ENCODE results near the gene PPP1R16B.
"Not testable (repeated sequence)": the region's sequence is repeated elsewhere in the genome, so short reads cannot be mapped to it uniquely, and the experiment has no call there.

The PPP1R16B gene

DNA sequence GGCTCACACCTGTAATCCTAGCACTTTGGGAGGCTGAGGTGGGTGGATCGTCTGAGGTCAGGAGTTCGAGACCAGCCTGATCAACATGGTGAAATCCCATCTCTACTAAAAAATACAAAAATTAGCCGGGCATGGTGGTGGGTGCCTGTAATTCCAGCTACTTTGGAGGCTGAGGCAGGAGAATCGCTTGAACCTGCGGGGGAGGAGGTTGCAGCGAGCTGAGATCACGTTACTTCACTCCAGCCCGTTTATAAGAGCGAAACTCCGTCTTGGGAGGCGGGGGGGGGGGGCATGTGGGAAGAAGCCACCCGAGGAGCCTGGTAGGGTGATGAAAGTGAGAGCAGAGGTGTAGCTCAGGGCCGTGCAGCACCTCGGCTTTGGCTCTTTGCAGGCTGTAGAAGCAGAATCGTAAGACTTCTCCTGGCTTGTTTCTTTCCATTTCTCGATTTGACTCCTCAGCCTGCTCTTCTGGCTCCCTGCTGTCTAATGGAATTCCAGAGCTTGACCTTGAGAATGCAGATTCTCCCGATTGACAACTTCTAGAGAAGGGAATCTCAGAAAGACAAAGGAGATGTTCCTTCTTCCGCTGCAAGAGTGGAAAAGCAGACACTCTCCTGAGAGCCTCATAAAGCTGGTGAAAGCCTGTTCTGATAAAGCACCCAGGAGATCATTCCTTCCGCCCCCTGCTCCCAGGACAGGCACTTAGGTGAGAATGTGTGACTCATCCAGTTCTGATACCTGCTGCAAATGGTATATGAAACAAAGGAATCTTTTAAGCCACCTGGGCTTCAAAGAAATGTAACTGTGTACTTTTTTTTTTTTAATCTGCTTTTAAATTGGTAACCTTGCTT is 26.0 kb upstream of the PPP1R16B start:
- Mint-ChIP-seq H3K4me3 (peak overlapping the region; percentile 8), H3K4me1 (ENCODE audit: low read depth) (peaks cover 11% of the 10 kb centered on the region)

DNA sequence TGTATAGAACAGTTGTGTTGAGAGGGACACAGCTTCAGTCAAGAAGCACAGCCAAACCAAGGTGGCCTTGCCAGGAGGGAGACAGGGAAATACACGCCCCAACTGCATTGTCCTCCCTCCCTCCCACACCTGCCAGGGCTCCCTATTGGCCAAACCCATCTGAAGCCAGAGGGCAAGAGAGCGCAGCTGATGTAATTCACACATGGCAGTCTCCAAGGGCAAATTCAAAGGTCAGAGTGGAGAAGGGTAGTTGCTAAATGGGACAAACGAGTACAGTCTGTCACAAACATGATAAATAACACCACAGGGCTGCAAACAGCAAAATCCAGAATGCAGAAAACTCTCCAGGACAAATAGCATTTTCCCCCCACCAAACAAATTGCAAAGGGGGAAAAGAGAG is 23.2 kb upstream of the PPP1R16B start:
- no peaks in the 10 kb centered on the region for H3K27me3 Mint-ChIP-seq
- H3K4me3 Mint-ChIP-seq = no peak overlapping the region
- DNase-seq = no peak
- H3K9me3 Mint-ChIP-seq = no peaks in the 10 kb centered on the region
- peaks cover 4% of the 10 kb centered on the region for H3K36me3 Mint-ChIP-seq (ENCODE audit: low read depth)
- no peak overlapping the region for H3K27ac Mint-ChIP-seq
- peaks cover 11% of the 10 kb centered on the region for H3K4me1 Mint-ChIP-seq (ENCODE audit: low read depth)

More for the DNA sequence above, 26.0 kb upstream of the PPP1R16B start:
- Mint-ChIP-seq H3K27me3 (no peaks in the 10 kb centered on the region), H3K36me3 (ENCODE audit: low read depth) (peaks cover 28% of the 10 kb centered on the region), H3K9me3 (no peaks in the 10 kb centered on the region), H3K27ac (no peak overlapping the region)
- DNase-seq = no peak

DNA sequence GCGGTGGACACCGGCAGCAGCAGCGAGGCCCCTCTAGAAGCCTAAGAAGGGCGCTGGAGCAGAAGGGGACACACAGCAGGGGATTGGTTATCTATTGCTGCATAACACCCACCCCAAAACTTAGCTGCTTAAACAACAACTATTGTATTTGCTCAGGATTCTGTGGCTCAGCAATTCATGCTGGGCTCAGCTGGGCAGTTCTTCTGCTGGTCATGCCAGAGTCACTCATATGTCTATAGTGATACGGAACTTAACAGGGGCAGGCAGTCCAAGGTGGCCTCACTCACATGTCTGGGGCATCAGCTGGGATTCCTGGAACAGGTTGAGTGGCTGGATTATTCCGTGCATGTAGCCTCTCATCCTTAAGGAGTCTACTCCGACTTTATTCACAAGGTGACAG is 17.6 kb upstream of the PPP1R16B start:
- no peak for DNase-seq
- Mint-ChIP-seq H3K9me3 (no peaks in the 10 kb centered on the region), H3K36me3 (ENCODE audit: low read depth) (no peaks in the 10 kb centered on the region), H3K4me3 (no peak overlapping the region), H3K27me3 (no peaks in the 10 kb centered on the region), H3K4me1 (ENCODE audit: low read depth) (peaks cover 18% of the 10 kb centered on the region), H3K27ac (no peak overlapping the region)

DNA sequence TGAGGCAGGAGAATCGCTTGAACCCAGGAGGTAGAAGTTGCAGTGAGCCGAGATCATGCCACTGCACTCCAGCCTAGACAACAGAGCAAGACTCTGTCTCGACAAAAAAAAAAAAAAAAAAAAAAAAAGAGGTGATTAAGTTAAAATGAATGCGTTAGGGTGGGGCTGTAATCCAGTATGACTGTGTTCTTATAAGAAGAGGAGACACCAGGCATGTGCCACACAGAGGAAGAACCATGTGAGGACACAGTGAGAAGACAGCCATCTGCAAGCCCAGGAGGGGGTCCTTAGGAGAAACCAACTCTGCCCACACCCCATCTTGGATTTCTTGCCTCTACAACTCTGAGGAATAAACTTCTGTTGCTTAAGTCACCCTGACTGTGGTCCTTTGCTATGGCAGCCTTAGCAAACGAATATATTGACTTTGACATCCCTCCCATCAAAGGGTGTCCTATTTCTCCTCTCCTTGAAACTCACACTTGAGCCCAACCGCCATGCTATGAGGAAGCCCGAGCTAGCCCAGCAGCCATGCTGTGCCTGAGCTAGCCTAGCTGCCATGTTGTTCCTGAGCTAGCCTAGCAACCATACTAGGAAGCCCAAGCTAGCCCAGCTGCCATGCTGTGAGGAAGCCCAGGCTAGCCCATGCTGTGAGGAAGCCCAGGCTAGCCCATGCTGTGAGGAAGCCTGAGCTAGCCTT is 15.8 kb upstream of the PPP1R16B start:
- H3K4me1 Mint-ChIP-seq (ENCODE audit: low read depth) = peaks cover 21% of the 10 kb centered on the region
- H3K4me3 Mint-ChIP-seq = no peak overlapping the region
- H3K9me3 Mint-ChIP-seq = no peaks in the 10 kb centered on the region
- no peaks in the 10 kb centered on the region for H3K36me3 Mint-ChIP-seq (ENCODE audit: low read depth)
- H3K27ac Mint-ChIP-seq = no peak overlapping the region
- DNase-seq = no peak
- no peaks in the 10 kb centered on the region for H3K27me3 Mint-ChIP-seq

DNA sequence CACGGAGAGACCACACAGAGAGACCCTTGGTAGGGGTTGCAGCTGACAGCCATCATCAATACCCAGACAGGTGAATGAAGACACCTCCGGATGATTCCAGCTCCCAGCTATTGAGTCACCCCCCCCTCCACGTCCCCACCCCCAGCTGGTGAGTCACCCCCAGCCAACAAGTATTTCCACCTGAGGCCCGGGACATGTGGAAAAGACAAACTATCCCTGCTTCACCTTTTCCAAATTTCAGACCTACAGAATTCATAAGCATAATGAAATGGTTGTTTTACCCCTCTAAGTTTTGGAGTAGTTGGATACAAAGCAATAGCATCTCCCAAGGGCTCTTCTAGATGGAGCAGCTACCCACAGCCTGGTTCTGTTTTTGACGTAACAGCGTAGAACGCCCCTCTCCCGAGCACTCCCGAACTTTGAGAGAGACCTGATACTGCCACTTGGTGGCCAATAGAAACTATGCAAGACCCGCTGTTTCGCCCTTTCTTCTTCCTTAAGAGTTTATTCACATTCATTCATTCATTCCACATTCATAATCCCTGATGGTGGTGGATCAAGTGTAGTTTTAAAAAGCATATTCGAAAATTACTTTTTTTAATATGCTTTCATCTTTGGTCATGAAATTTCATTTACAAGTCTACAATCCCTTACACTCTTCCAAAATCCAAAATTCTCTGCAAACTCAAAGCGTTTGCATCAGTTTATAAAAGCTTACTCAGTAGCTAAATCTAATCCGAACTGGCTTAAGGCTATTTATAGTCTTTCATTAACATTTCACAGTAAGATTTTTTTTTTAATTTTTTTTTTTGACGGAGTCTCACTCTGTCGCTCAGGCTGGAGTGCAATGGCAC is 15.1 kb upstream of the PPP1R16B start:
- no peaks in the 10 kb centered on the region for H3K36me3 Mint-ChIP-seq (ENCODE audit: low read depth)
- no peak overlapping the region for H3K4me3 Mint-ChIP-seq
- H3K9me3 Mint-ChIP-seq = no peaks in the 10 kb centered on the region
- no peak overlapping the region for H3K27ac Mint-ChIP-seq
- peaks cover 21% of the 10 kb centered on the region for H3K4me1 Mint-ChIP-seq (ENCODE audit: low read depth)
- no peaks in the 10 kb centered on the region for H3K27me3 Mint-ChIP-seq
- DNase-seq = peak; percentile 46

DNA sequence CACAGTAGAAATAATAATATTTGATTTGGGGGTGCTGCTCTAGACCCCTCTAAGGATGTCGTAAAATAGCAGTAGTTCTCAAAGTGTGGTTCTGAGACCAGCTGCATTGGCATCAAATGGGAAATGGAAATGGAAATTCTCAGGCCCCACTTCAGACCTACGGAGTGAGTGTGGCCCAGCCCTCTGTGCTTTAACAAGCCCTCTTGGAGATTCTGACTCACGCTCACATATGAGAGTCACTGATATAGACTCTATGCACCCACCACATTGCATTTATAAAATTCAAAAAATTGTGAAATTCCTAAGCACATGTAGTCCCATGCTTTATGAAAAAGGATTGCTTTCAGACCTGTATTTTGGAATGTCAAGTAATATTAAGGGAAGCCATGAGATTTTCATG is 14.2 kb upstream of the PPP1R16B start:
- H3K36me3 Mint-ChIP-seq (ENCODE audit: low read depth) = no peaks in the 10 kb centered on the region
- no peaks in the 10 kb centered on the region for H3K9me3 Mint-ChIP-seq
- no peaks in the 10 kb centered on the region for H3K27me3 Mint-ChIP-seq
- DNase-seq = no peak
- peaks cover 21% of the 10 kb centered on the region for H3K4me1 Mint-ChIP-seq (ENCODE audit: low read depth)
- H3K27ac Mint-ChIP-seq = no peak overlapping the region
- no peak overlapping the region for H3K4me3 Mint-ChIP-seq

DNA sequence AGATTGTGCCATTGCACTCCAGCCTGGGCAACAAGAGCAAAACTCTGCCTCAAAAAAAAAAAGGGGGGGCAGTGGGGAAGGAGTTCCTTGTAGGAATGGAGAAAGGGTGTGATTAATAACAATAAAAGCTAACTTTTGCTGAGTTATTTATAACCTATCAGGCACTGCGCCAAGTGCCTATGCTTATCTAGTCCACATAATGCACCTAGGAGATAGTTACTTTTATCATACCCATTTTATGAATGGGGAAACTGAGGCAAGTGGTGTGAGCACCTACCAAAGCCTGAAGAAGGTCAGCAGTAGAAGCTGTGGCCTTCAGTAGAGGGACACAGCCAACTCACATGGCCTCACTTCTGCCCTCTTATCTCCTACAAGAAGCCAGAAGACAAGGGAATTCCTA is 13.6 kb upstream of the PPP1R16B start:
- Mint-ChIP-seq H3K36me3 (ENCODE audit: low read depth) (no peaks in the 10 kb centered on the region), H3K9me3 (no peaks in the 10 kb centered on the region), H3K27me3 (no peaks in the 10 kb centered on the region), H3K4me1 (ENCODE audit: low read depth) (peaks cover 23% of the 10 kb centered on the region), H3K4me3 (no peak overlapping the region), H3K27ac (no peak overlapping the region)
- no peak for DNase-seq

DNA sequence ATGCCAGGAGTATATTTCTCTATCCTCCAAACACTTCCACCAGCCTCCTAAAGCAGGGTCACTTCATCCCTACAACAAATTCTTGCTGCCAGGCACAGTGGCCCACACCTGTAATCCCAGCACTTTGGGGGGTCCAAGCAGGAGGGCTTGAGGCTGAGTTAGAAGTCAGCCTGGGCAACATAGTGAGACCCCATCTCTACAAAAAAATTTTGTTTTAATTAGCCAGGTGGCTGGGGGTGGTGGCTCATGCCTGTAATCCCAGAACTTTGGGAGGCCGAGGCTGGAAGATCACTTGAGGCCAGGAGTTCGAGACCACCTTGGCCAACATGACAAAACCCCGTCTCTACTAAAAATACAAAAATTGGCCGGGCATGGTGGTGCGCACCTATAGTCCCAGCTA is 11.4 kb upstream of the PPP1R16B start:
- H3K4me1 Mint-ChIP-seq (ENCODE audit: low read depth) = peaks cover 32% of the 10 kb centered on the region
- DNase-seq; H3K4me3 Mint-ChIP-seq; H3K36me3 Mint-ChIP-seq (ENCODE audit: low read depth); H3K27me3 Mint-ChIP-seq; H3K9me3 Mint-ChIP-seq; H3K27ac Mint-ChIP-seq: not testable (repeated sequence)

DNA sequence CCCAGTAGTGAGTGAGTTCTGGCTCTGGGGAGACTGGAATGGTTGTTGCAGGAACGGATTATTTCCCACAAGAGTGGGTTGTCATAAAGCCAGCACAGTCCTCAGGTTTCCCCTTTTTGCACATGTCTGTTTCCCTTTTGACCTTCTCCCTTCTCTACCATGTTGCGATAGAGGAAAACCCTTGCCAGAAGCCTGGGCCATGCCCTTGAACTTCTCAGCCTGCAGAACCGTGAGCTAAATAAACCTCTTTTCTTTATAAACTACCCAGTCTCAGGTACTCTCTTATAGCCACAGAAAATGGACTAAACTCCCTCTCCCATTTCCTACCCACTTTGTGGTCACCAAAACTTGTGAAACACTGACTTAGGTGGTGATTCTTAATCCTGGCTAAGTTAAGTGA is 7.2 kb upstream of the PPP1R16B start:
- H3K36me3 Mint-ChIP-seq (ENCODE audit: low read depth) = no peaks in the 10 kb centered on the region
- H3K9me3 Mint-ChIP-seq = peaks cover 5% of the 10 kb centered on the region
- no peak for DNase-seq
- H3K4me3 Mint-ChIP-seq = no peak overlapping the region
- H3K27me3 Mint-ChIP-seq = no peaks in the 10 kb centered on the region
- no peak overlapping the region for H3K27ac Mint-ChIP-seq
- peaks cover 22% of the 10 kb centered on the region for H3K4me1 Mint-ChIP-seq (ENCODE audit: low read depth)

DNA sequence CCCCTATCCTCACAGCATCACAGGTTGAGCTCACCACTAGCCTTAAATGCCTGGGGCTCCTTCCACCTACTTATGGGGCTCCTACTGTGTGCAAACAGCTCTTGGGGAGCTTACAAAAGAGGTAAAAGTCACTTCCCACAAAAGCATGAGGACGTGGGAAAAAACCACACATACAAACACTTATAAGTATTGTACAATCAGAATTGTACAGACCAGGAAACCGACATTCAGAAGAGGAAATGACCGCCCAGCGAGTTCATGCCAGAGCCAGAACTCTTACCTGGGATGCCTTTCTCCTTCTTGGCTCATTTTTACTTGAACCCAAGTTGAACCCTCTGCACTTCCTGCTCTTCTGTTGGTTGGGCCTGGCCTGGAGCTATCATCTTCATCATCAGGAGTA is 6.3 kb upstream of the PPP1R16B start:
- peaks cover 25% of the 10 kb centered on the region for H3K4me1 Mint-ChIP-seq (ENCODE audit: low read depth)
- peaks cover 5% of the 10 kb centered on the region for H3K9me3 Mint-ChIP-seq
- H3K27me3 Mint-ChIP-seq = no peaks in the 10 kb centered on the region
- no peak overlapping the region for H3K4me3 Mint-ChIP-seq
- H3K27ac Mint-ChIP-seq = no peak overlapping the region
- H3K36me3 Mint-ChIP-seq (ENCODE audit: low read depth) = no peaks in the 10 kb centered on the region
- no peak for DNase-seq

DNA sequence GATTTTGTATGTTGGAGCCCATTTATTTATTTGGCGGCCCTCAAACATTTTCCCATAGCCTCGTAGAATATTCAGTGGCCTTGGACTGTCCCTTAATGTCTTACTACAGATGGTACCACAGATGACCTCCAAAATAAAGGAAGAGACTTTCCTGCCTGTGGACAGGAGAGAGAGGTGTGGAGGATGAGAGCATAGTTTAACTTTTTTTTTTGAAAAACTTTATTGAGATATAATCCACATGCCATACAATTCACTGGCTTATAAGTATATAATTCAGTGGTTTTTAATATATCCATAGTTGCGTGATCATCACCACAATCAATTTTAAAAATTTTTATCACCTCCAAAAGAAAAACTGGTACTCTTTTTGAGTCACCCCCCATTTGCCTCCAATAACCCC is 4.6 kb upstream of the PPP1R16B start:
- peaks cover 7% of the 10 kb centered on the region for H3K36me3 Mint-ChIP-seq (ENCODE audit: low read depth)
- no peak overlapping the region for H3K4me3 Mint-ChIP-seq
- no peaks in the 10 kb centered on the region for H3K27me3 Mint-ChIP-seq
- peaks cover 37% of the 10 kb centered on the region for H3K4me1 Mint-ChIP-seq (ENCODE audit: low read depth)
- peaks cover 5% of the 10 kb centered on the region for H3K9me3 Mint-ChIP-seq
- DNase-seq = no peak
- H3K27ac Mint-ChIP-seq = no peak overlapping the region

DNA sequence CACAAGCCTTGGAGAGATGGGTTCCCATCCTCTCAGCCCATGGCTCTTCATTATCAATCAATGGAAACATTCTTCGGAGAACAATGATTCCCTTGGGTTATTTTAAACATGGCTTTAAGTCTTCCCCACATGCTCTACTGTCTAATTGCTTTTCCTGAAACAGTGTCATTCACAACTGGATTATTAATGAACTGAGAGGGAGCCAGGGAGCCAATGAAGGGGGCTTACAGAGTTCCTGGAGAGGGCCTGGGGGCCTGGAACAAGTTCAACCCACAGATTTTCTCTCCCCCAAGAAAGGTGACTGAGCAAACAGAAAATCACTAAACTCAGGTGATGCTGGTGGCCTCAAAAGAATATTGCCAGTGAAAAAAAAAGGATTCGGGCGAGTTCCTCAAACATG is 1.3 kb upstream of the PPP1R16B start:
- no peak for DNase-seq
- no peaks in the 10 kb centered on the region for H3K9me3 Mint-ChIP-seq
- H3K36me3 Mint-ChIP-seq (ENCODE audit: low read depth) = peaks cover 33% of the 10 kb centered on the region
- H3K4me1 Mint-ChIP-seq (ENCODE audit: low read depth) = peaks cover 46% of the 10 kb centered on the region
- peak overlapping the region; percentile 95 for H3K27ac Mint-ChIP-seq
- no peaks in the 10 kb centered on the region for H3K27me3 Mint-ChIP-seq
- H3K4me3 Mint-ChIP-seq = peak overlapping the region; percentile 93

DNA sequence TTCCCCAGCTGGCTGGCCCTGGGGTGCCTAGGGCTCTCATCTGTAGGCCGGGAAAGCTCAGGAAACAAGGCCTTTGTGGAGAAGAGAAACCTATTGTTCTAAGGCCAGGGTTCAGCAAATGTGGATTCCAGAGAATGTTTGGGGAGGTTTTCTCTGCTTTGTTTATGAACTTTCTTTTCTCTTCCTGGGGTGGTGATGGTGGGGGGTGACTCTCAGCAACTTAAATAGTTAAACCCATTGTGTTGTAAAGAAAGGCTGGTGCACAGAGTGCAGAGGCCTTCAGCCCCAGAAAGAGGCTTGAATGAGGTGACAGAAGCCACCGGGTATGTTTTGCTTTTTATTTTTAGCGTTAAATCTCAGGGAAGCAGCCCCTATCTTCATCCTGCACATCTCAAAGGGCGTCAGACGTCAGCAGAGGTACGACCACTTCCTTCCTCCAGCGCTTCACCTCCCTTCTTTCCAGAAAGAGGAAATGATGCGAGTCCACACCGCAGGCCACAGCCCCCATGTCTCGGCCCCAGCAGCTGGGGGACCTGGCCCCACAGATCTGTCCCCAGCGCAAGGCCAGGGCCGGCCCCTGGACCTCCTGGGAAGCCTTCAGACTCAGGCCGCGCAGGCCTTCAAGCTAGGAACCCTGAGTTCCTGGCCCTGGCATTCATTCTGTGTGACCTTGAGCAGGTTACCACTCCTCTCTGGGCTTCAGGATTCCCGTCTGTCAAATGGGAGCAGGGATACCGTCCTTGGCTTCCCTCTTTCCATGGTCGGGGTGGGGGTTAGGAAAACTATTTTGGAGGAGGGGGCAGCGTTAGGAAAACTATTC is 605 bp upstream of the PPP1R16B start:
- Mint-ChIP-seq H3K9me3 (no peaks in the 10 kb centered on the region), H3K27ac (peak overlapping the region; percentile 95), H3K27me3 (no peaks in the 10 kb centered on the region), H3K4me3 (peak overlapping the region; percentile 93), H3K4me1 (ENCODE audit: low read depth) (peaks cover 48% of the 10 kb centered on the region), H3K36me3 (ENCODE audit: low read depth) (peaks cover 40% of the 10 kb centered on the region)
- peak; percentile 74 for DNase-seq

All from activated T-cell treated with anti-CD3 and anti-CD28 coated beads, Interleukin-2, amount 50 U/mL, for 24 hours (primary cell).